Measurements from ENCODE around the gene PPP2R2C. TPM values are rescaled to one million over a fixed set of nuclear protein-coding genes. Genes with fewer than 3 reads are reported as not detected.

PPP2R2C gene
- total RNA-seq, 1 donor from 2014 or later: 12.3 TPM

DNA sequence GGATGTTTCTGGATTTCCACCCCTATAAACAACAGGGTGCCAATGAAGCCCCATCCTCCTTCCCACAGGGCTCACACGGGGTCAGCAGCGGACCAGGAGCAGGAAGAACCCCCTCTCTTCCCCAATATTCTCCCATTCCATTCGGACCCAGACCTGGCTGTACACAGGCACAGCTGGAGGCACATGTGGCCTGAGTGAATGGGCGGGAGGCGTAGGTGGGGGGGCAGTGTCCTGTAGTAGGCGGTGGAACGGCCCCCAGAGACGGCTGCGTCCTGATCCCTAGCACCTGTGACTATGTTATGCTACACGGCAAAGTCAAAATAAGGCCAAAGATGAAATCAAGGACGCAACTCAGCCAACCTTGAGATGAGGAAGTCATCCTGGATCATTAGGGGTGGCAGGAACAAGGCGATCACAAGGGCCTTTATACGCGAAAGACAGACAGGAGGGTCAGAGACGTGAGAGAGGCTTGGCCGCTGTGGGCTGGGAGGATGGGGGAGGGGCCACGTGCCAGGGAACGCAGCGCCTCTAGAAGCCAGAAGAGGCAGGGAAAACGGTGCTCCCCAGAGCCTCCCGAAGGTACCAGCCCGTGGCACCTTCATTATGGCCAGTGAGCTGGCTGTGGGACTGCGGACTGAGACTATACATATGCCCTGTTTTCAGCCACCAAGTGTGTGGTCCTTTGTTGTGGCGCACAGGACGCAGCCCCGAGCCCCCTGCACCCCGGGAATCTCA lies 127.2 kb downstream of the PPP2R2C start:
- intact Hi-C loops (cut with DNase I): no loop called here
- ATAC-seq (no peak), DNase-seq (ENCODE audit: missing footprints) (peak; percentile 53)

DNA sequence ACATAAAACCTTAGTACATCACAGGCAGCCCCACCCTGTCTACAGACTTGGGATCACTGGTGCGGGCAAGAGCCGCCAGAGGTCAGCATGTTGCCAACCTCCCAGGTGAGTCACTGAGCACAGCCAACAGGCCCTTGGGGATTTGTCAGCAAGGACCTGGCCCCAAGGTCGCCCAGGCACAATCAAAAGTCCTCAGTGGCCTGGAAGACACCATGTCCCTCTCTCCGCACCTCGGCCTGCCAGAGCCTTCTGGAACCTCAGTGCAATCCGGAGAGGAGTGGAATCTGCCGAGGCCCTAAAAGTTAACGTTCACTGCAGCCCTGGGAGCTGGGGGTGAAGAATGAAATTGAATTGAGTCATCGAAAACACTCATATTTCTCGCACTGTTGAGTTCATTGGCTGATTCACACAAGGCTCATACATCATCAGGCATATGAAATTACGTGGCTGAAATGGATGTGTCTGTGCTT lies 128.4 kb downstream of the PPP2R2C start:
- intact Hi-C loops (cut with DNase I): no loop called here
- DNase-seq (ENCODE audit: missing footprints): no peak

DNA sequence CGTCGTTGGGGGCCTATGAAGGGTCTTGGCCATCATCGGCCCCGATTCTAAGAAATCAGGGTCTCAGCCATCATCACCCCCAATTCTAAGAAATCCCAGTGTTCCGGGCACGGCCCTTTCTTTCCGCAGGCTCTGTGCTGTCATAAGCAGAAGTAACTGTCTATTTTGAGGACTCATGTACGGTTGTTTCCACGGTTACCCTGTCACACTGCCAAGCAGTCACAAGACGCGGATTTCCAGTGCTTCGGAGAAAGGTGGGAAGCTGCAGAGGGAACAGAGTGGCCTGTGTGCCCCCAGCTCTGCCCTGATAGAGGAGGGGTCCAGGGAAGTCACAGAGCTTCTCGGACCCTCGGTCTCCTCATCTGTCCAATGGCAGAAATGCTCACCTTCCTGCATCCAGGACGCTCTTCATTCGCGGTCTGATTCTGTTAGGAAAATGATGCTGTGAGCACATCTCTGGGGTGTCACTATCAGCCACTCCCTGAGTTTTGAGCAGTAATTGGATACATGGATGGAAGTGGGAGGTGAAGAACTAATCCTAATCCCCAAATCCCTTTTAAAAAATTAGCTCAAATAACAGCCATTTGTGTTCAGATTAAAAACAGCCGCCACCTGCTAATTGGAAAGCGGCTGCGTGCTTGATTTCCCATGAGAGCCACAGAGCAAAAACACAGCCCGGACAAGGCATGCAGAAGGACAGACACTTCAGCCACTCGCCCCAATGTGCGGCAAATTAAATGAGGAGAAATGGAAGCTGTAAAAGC lies 129.7 kb downstream of the PPP2R2C start:
- no peak for DNase-seq (ENCODE audit: missing footprints)
- intact Hi-C loops (cut with DNase I): no loop called here
- peak; percentile 63 for ATAC-seq

More for the DNA sequence above, 128.4 kb downstream of the PPP2R2C start:
- no peak for ATAC-seq

DNA sequence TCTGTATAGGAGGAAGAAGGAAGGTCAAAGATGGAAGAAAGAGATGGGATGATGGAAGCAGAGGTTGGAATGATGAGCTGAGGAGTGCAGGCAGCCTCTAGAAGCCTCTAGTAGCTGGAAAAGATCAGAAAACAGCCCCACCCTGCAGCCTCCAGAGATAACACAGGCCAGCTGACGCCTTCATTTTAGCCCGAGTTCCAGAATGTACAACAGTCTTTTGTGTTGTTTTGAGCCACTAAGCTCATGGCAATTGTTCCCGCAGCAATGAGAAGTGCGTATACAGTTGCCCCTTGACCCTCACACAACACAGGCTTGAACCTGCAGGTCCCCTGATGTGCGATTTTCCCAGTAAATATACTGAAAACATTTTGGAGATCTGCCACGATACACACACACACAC lies 130.7 kb downstream of the PPP2R2C start:
- DNase-seq (ENCODE audit: missing footprints): no peak
- intact Hi-C loops (cut with DNase I): no loop called here
- ATAC-seq: no peak

DNA sequence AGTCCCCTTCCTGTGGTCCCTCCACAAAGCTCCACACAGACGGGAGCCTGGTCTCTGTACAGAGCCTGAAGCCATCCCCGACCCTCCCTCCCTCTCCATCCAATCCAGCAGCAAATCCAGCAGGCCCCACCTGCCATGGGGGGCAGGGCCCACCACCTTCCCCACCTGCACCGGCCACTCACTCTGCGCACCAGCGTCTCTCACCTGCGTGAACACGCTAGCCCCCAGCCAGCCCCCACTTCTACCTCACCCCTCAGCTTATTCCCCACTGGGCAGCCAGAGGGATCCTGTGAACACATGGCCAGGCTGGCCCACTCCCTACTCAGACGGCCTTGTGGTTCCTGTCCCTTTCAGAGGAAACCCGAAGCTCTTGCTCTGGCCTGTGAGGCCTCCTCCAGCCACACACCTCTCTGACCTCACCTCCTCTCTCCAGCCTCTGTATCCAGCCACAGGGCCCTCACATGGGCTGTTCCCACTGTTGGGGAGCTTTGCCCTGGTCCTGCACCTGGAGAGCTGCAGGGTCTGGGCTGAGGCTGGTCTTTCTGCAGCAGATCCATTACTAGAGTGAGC lies 131.9 kb downstream of the PPP2R2C start:
- ATAC-seq: no peak
- peak; percentile 41 for DNase-seq (ENCODE audit: missing footprints)
- intact Hi-C loops (cut with DNase I): no loop called here

DNA sequence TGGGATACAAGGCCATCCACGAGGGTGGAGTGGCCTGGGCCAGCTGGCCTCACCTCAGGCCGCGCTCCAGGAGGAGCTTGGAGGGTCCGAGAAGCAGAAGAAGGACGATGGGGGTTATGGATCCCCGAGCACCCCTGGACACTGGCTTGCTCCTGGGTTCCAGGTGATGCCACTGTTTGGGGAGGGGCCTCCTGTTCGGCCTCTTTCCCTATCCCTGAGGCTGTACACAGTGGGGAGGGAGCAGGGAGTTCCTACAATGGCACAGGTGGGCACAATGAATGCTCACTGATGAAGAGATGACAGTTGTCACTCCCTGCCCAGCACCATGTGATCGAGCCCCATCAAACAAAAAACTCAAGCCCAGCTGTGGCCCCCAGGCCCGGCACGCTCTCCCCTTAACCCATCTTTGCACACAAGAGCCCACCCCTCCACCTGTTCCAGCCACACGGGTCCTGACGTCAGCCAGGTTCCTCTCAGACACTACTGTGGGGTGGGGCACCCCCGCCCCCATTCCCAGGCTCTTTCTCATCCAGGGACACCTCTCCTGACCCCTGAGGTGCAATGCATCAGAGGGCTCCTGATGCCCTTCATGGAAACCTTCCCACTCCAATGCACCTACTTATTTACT lies 132.5 kb downstream of the PPP2R2C start:
- no peak for ATAC-seq
- DNase-seq (ENCODE audit: missing footprints): no peak
- intact Hi-C loops (cut with DNase I): no loop called here

DNA sequence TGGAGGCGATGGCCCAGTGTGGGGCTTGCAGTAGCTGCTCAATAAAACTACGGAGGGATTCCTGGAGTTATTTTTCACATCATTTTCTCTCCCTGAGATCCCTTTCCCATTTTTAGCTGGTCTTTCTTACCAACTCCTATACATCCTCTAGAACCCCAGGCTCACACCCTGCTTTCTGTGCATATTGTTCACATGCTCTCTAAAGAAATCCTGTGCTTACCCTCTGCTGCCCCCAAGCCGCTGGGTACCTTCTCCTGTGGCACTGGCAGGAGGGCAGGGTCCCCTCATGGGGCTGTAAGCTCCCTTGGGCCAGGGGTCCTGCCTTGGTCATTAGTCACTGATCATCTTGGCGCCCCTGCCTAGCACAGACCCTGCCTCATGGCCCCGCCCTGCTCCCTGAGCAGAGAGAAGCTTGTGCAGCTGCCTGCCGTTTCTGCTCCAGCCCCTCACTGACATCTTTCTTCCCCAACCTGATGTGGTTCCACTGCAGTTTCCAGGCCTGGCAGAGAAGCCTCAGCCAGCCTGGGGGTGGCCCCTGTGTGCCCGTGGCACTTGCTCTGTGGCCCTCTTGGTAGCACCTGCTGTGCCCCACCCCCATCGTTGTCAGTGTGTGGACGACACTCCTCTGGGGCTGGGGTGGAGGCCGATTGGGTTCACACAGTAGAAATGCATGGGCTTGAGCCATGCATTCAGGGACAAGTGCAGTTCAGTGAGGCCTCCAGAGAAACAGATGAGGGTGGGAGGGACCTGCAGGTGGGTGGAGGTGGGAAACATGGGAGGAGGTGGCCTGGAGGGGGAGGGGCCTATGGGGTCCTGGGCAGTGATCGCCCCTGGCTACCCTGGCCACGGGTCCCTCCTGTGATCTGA lies 133.2 kb downstream of the PPP2R2C start:
- intact Hi-C loops (cut with DNase I): no loop called here
- DNase-seq (ENCODE audit: missing footprints): no peak
- ATAC-seq: no peak

DNA sequence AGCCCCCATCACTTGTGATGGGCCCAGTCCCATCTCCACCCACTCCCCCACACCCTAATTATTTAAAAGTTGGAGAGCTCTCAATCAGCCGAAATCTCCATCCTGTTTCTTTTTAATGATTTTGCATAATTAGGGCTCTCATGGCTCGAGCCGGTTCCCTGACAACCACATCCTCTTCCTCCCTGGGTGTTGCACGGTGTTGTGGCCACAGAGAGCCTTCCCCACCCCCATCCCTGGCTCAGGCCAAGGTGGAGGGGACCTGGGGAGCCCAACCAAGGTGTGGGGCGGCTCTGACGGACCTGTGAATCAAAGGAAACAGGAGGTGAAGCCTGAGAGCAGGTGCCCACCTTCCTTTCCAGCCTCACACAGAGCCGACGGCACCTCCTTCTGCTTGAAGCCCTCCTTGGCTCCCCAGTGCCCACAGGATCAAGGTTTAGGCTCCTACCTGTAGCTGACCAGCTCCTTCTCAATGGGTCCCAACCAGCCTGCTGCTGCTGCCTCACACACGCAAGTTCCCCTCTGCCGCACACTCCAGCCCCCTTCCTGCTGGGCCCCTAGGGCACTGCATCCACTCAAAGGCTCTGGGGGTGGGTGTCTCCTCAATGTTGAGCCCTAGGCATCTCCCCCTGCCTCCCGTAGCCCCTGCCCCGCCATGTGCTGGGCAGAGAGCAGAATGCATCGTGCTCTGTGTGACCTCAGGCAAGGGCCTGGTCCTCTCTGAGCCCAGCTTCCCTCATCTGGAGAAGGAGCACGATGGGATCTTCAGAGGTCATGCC lies 134.1 kb downstream of the PPP2R2C start:
- no peak for ATAC-seq
- intact Hi-C loops (cut with DNase I): no loop called here
- no peak for DNase-seq (ENCODE audit: missing footprints)

DNA sequence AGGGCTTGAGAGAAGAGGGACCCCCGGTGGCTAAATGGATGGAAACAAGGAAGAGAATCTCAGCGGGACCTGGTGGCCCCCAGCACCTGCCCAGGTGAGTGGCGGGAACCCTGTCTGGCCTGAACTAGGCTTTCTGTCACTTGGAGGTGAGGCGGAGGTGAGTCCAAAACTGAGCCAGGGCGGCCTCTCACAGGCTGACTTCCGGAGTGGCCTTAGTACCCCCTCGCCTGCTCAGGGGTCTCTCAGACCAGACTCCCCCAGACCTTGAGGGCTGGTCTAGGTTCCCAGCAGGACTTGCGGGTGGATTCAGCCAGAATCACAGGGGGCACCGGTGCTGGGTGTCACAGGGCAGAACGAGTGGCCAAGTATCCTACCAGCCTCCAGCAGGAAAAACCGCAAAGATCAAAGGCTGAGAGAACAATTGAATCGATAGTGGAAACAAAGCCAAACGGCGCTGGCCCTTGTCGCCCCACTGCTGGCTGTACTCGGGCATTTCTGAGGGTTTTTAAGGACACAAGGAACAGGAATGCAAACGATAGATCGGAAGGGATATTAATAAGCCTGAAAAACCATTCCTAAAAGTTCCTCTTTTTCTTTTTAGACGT lies 135.0 kb downstream of the PPP2R2C start:
- no peak for ATAC-seq
- DNase-seq (ENCODE audit: missing footprints): no peak
- intact Hi-C loops (cut with DNase I): no loop called here

DNA sequence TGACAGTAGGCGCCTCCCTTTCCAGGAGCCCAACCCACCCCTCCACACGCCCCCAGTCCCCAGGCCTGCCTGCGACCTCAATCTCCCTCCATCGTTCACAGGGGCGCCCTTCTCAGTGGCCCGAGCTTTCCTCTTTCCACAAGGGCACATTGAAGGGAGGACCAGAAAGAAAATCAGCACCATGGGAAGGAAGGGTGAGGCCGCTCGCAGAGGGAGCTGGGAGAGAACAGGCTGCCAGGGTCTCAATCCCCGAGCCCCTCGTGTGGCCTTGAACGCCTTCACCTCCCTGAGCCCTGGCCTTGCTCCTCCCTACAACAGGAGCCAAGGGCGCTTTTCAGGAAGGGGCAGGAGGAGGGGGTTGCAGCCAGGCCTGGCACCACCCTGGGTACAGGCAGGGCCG lies 136.2 kb downstream of the PPP2R2C start:
- no peak for DNase-seq (ENCODE audit: missing footprints)
- no peak for ATAC-seq
- intact Hi-C loops (cut with DNase I): no loop called here

DNA sequence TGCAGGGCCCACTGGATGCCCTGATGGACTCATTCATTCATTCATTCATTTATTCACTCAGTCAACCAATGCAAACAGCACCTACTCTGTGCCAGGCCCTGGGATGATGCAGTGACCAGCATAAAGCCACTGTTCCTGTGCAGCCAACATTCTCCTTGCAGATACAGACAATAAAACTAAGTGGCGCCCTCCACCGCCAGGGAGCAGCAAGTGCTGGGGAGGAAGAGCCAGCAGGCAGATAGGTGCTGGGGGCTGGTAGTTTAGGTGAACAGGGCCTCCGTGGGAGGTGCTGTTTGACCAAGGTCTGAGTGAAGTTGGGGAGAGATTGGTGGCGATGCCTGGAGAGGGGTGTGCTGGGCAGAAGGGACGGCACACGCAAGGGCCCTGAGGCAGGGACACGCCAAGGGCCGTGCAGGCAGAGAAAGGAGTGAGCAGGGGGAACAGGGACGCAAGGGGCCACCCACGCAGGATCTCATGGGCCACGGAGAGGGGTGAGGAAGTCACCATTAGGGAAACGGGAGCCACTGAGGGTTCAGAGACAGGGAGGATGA lies 137.3 kb downstream of the PPP2R2C start:
- no peak for DNase-seq (ENCODE audit: missing footprints)
- intact Hi-C loops (cut with DNase I): no loop called here
- no peak for ATAC-seq

DNA sequence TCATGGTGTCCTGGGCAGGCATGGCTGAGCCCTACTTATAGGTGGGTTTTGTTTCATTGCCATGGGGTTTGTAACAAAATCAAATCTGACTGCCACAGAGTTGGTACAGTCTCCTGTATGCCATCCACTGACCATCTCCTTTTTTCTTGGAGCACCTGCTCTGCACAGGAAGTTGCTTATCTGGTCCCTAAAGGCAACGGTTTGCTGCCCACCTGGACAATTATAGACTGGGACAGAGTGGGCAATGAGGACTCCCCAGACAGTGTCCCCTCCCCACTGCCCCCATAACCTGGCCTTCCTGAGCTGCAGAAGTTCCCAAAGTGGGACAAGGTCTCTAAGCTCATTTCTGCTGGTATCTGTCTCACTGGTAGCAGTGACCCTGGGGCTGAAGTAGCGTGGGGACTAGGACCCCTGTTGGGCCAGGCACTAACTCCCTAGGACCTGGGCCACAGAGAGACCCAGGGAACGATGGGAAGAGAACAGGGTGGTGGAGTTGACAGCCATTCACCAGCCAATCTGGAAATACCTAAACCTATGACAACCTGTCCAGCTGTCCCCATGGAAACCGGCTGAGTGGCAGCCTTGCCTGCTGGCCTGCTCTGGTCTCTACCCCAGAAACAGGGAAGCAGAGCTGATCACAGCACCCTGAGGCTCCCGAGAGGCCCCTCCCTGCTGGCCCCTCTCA lies 138.1 kb downstream of the PPP2R2C start:
- intact Hi-C loops (cut with DNase I): loop anchor here (5.0 kb wide), 1 partner anchor 138 kb away; the partner anchor contains the start of gene PPP2R2C
- DNase-seq (ENCODE audit: missing footprints) (no peak), ATAC-seq (no peak)

DNA sequence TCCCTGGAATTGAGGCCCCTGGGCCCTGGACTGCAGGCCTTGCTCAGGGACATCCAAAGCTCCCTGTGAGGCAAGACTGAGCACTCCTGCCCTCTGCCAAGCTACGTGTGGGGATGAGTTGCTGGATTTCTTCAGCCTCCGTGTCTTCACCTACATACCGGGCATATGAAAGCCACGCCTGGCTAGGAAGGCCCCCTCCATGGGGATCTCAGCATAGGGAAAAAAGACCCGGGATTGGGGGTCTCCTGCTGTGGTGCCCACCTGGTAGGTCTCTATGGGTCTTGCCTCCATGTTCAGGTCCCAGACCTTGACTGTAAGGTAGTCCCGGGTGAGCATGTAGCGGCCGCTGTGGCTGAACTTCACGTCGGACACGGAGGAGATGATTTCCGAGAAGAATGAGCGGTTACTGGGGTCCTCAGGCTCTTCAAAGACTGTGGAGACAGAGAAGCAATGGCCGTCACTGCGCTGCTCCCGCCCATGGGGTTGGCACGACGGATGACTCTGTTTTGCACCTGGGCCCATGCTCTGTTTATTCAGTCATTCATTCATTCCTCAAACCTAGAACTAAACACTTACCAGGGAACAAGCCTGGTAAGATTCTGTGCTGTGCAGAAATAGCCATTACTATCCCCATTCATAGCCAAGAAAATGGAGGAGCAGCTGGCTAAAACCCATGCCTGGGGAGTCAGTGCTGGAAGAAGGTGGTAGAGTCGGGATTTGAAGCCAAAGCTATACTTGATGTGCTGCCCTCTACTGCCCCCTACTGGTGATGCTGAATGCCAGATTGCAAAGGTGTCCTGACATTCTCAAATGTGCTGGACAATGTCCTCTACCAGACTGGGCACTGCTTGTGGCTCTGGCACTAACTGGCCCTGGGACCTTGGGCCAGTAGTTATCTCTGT lies 138.9 kb downstream of the PPP2R2C start:
- peak; percentile 50 for DNase-seq (ENCODE audit: missing footprints)
- intact Hi-C loops (cut with DNase I): loop anchor here (2.0 to 5.0 kb wide), 2 partner anchors 139 to 213 kb away; partner anchors contain the start of gene PPP2R2C
- ATAC-seq: no peak

DNA sequence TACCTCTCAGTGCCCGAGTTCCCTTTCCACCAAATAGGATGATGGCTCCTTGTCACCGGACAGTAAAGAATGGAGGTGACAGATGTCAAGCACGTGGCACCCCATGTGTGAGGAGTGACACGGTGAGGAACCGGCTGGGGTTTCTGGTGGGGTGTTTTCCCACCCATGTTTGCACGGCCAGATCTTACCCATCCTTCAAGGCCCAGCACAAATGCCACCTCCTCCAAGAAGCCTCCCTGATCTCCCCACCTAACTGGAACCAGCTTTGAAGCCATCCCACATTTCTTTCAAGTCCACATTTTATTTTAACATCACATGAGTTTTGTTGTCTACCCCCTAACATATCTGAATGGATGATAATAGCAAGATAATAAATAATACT lies 139.8 kb downstream of the PPP2R2C start:
- no peak for DNase-seq (ENCODE audit: missing footprints)
- no peak for ATAC-seq
- intact Hi-C loops (cut with DNase I): loop anchor here (2.0 to 5.0 kb wide), 2 partner anchors 140 to 214 kb away; partner anchors contain the start of gene PPP2R2C

DNA sequence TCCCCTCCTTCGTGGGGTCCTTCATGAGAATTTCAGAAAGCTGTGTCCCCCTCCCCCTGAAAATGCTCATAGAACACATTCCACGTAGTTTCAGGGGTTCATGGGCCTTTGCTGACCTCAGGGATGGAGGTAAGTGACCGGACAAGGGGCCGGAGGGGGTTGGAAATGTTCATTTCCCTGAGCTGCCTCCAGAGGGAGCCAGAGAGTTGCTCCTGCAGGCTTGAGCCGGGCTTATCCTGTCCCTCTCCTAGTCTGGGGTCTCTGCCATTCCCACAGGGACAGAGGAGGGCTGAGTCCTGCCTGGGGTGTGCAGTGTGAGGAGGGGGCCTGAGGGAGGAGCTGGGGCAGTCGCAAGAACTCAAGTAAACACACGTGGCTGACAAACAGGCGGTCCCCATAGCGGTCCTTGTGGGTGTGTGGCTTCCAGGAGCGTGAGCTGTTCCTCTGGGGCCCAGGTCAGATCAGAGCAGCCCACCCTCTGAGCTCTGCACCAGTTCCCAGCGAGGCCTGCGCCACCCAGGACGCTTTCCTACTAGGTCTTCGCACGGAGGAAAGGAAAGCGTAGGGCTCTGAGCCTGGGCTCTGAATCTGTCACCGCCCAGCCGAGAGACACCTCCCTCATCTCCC lies 140.3 kb downstream of the PPP2R2C start:
- ATAC-seq (no peak), DNase-seq (ENCODE audit: missing footprints) (peak; percentile 39)
- intact Hi-C loops (cut with DNase I): loop anchor here (2.0 to 5.0 kb wide), 2 partner anchors 140 to 215 kb away; partner anchors contain the start of gene PPP2R2C
